HG03066 (cell line): Measurements from ENCODE around the gene FGD4.
A peak's percentile ranks its signal among the peaks of the same experiment; 100 is the strongest.

Experiments used
- ATAC-seq: cut with Tn5 transposase; IDR thresholded peaks from one replicate; pipeline ENCODE4 v1.9.1; 2021; ENCODE audit warnings: low read depth; ENCODE audit not compliant: unreplicated experiment

The FGD4 gene

GRCh38 chr12:32659908-32660440 lies 260.6 kb downstream of the FGD4 start:
- no peak for ATAC-seq

- ATAC-seq: no peak
Measured at GRCh38 chr12:32661706-32662105, 262.3 kb downstream of the FGD4 start.

GRCh38 chr12:32662665-32663064 lies 263.3 kb downstream of the FGD4 start:
- ATAC-seq: no peak

- no peak for ATAC-seq
Measured at GRCh38 chr12:32666018-32666417, 266.7 kb downstream of the FGD4 start.

- ATAC-seq: no peak
Measured at GRCh38 chr12:32669584-32669983, 270.2 kb downstream of the FGD4 start.

- ATAC-seq: peak; percentile 49
Measured at GRCh38 chr12:32671930-32672780, 272.8 kb downstream of the FGD4 start.

GRCh38 chr12:32679091-32679919 lies 279.9 kb downstream of the FGD4 start, which contains the start of gene DNM1L:
TSS of gene DNM1L (plus strand) at chr12:32679301. CDS start at chr12:32679364, 63 bp downstream.
- peak; percentile 96 for ATAC-seq

GRCh38 chr12:32679920-32680237 lies 280.5 kb downstream of the FGD4 start:
- ATAC-seq: no peak

- ATAC-seq: no peak
Measured at GRCh38 chr12:32680787-32681186, 281.4 kb downstream of the FGD4 start.

GRCh38 chr12:32681272-32681671 lies 281.9 kb downstream of the FGD4 start:
- ATAC-seq: no peak

GRCh38 chr12:32686340-32686739 lies 287.0 kb downstream of the FGD4 start:
- no peak for ATAC-seq

GRCh38 chr12:32688786-32689185 lies 289.4 kb downstream of the FGD4 start:
- ATAC-seq: no peak

GRCh38 chr12:32690927-32691326 lies 291.6 kb downstream of the FGD4 start:
- ATAC-seq: no peak

- ATAC-seq: no peak
Measured at GRCh38 chr12:32692358-32692757, 293.0 kb downstream of the FGD4 start.

GRCh38 chr12:32693036-32693435 lies 293.7 kb downstream of the FGD4 start:
- ATAC-seq: no peak
